GM18508 (cell line): ENCODE measurements around the gene SHCBP1.

Experiments used
- ATAC-seq: cut with Tn5 transposase; IDR thresholded peaks from one replicate; pipeline ENCODE4 v1.9.1; 2021; ENCODE audit warnings: moderate number of reproducible peaks; ENCODE audit not compliant: insufficient read depth, unreplicated experiment

SHCBP1 gene

DNA sequence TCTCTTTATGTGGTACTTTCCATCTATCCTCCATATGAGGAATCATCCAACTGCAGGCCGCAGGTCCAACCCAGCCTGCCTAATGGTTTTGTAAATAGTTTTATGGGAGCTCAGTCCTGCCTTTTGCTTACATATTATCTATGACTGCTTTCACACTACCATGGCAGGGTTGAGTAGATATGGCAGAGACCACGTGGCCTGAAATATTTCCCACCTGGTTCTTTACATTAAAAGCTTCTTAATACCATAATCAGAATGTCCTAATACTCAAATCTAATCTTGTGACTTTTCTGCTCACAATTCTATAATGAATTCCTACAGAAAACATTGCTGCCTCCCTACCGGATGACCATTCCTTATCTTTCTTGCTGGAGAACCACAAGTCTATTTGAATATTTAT lies 71.7 kb downstream of the SHCBP1 start:
- ATAC-seq = no peak
